ENCODE results near the gene CDSN. TPM values are rescaled to one million over a fixed set of nuclear protein-coding genes. Genes with fewer than 3 reads are reported as not detected.
"Not testable (repeated sequence)": the region's sequence is repeated elsewhere in the genome, so short reads cannot be mapped to it uniquely, and the experiment has no call there.

The CDSN gene
- total RNA-seq, 1 experiment from 2014 or later, result 0.12 TPM

- TF ChIP-seq, protein P1, sequence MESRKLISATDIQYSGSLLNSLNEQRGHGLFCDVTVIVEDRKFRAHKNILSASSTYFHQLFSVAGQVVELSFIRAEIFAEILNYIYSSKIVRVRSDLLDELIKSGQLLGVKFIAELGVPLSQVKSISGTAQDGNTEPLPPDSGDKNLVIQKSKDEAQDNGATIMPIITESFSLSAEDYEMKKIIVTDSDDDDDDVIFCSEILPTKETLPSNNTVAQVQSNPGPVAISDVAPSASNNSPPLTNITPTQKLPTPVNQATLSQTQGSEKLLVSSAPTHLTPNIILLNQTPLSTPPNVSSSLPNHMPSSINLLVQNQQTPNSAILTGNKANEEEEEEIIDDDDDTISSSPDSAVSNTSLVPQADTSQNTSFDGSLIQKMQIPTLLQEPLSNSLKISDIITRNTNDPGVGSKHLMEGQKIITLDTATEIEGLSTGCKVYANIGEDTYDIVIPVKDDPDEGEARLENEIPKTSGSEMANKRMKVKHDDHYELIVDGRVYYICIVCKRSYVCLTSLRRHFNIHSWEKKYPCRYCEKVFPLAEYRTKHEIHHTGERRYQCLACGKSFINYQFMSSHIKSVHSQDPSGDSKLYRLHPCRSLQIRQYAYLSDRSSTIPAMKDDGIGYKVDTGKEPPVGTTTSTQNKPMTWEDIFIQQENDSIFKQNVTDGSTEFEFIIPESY (IDR thresholded peaks at IDR 0.05; ENCODE audit: extremely low read depth, insufficient replicate concordance, low read length), result no peak
- TF ChIP-seq TCF7L2 (IDR thresholded peaks at IDR 0.05; ENCODE audit: borderline replicate concordance, extremely low read depth, insufficient read depth, insufficient read length), result no peak
- no peak for TF ChIP-seq POLR2A (IDR thresholded peaks at IDR 0.05; ENCODE audit: borderline replicate concordance, extremely low read depth, insufficient read depth, insufficient read length)
- no peak for TF ChIP-seq ATF3 (IDR thresholded peaks at IDR 0.05)
- peak; percentile 46 for TF ChIP-seq YY1 (IDR thresholded peaks at IDR 0.05; ENCODE audit: extremely low read depth, insufficient replicate concordance, low read depth, low read length)
- 0 out of 2 replicates have a peak, but pooled peaks have one; percentile 44 for TF ChIP-seq CBX3 (IDR thresholded peaks at IDR 0.05; ENCODE audit: low read depth)
Observed at GRCh38 chr6:31068669-31069340, 51.4 kb downstream of the CDSN start (continued).

GRCh38 chr6:31067891-31068668 is 52.2 kb downstream of the CDSN start:
- CTCF ChIA-PET, result interaction anchor here (1.5 to 3.3 kb wide), 4 partner anchors 11 to 246 kb away, joined by 3 to 44 read pairs (median 22); no protein-coding TSS in a partner anchor
- H3K36me3 ChIP-seq (ENCODE audit: control insufficient read depth in 1 of 2, insufficient read depth in 2 of 2, low read length in 2 of 2); H3K9me2 ChIP-seq (ENCODE audit: insufficient read depth); H3K9me3 ChIP-seq (ENCODE audit: control insufficient read depth in 1 of 2, insufficient read depth in 1 of 2, low read depth in 1 of 2, low read length in 2 of 2); H3K27me3 ChIP-seq (ENCODE audit: insufficient read depth, low read length); H3K9ac ChIP-seq (ENCODE audit: low read length); BruUV-seq (replicated peaks); H4K20me1 ChIP-seq (ENCODE audit: insufficient read depth); H3K4me3 ChIP-seq (replicated peaks in 1 of 2; ENCODE audit: low read depth in 1 of 2, low read length in 2 of 2); DNase-seq (ENCODE audit: low read depth, low spot score); RAD21 ChIA-PET (ENCODE audit: low non-redundant PET in 1 of 2, low total read pairs in 2 of 2, uncharacterized antibody in 2 of 2, unreplicated experiment in 2 of 2); H3K27ac ChIP-seq (ENCODE audit: low read depth, low read length); ATAC-seq; H3K4me2 ChIP-seq (ENCODE audit: low read length); POLR2A ChIA-PET; H3K79me2 ChIP-seq (ENCODE audit: insufficient read depth, low read length); intact Hi-C loops (cut with micrococcal nuclease): not testable (repeated sequence)
- Histone ChIP-seq H3K4me1 (ENCODE audit: control insufficient read depth in 1 of 2, insufficient read depth in 2 of 2, low read length in 2 of 2) (peaks cover 4 to 14% of the 10 kb centered on the region in 2 experiments; a peak in 3 of 4 replicates), H2AFZ (ENCODE audit: low read depth, low read length, poor library complexity, severe bottlenecking) (peak overlapping the region; percentile 89)

DNA sequence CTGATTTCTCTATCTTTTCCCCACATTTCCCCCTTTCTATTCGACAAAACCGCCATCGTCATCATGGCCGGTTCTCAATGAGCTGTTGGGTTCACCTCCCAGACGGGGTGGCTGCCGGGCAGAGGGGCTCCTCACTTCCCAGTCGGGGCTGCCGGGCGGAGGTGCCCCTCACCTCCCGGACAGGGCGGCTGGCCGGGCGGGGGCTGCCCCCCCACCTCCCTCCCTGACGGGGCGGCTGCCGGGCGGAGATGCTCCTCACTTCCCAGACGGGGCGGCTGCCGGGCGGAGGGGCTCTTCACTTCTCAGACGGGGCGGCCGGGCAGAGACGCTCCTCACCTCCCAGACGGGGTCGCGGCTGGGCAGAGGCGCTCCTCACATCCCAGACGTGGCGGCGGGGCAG is 53.2 kb downstream of the CDSN start:
- H3K9me3 ChIP-seq (ENCODE audit: control insufficient read depth in 1 of 2, insufficient read depth in 1 of 2, low read depth in 1 of 2, low read length in 2 of 2); CTCF ChIA-PET; H4K20me1 ChIP-seq (ENCODE audit: insufficient read depth); H3K27ac ChIP-seq (ENCODE audit: low read depth, low read length); H3K36me3 ChIP-seq (ENCODE audit: control insufficient read depth in 1 of 2, insufficient read depth in 2 of 2, low read length in 2 of 2); H3K4me2 ChIP-seq (ENCODE audit: low read length); H3K4me3 ChIP-seq (replicated peaks in 1 of 2; ENCODE audit: low read depth in 1 of 2, low read length in 2 of 2); H3K9ac ChIP-seq (ENCODE audit: low read length); POLR2A ChIA-PET; DNase-seq (ENCODE audit: low read depth, low spot score); RAD21 ChIA-PET (ENCODE audit: low non-redundant PET in 1 of 2, low total read pairs in 2 of 2, uncharacterized antibody in 2 of 2, unreplicated experiment in 2 of 2); BruUV-seq (replicated peaks); H2AFZ ChIP-seq (ENCODE audit: low read depth, low read length, poor library complexity, severe bottlenecking); ATAC-seq; H3K9me2 ChIP-seq (ENCODE audit: insufficient read depth); H3K79me2 ChIP-seq (ENCODE audit: insufficient read depth, low read length); H3K27me3 ChIP-seq (ENCODE audit: insufficient read depth, low read length); intact Hi-C loops (cut with micrococcal nuclease): not testable (repeated sequence)
- H3K4me1 ChIP-seq (ENCODE audit: control insufficient read depth in 1 of 2, insufficient read depth in 2 of 2, low read length in 2 of 2), result peaks cover 4 to 14% of the 10 kb centered on the region in 2 experiments; a peak in 3 of 4 replicates
